BJ (cell line): ENCODE results near the gene HS3ST5. TPM values are rescaled to one million over a fixed set of nuclear protein-coding genes. Genes with fewer than 3 reads are reported as not detected.

Experiments
- CTCF ChIA-PET: fragments of 350-600 bp; formaldehyde crosslinking; extraction: SDS; loops from one replicate; lab custom pipeline; 2021; ENCODE audit warnings: antibody characterized with exemption, inconsistent platforms; lab: Yijun Ruan, JAX
- POLR2A ChIA-PET: fragments of 300-600 bp; sonication (Branson Sonifier 250); formaldehyde crosslinking; extraction: SDS; loops from one replicate; lab custom pipeline; 2021; ENCODE audit warnings: antibody characterized with exemption; lab: Charles Lee
- DNase-seq: peaks from one replicate; pipeline ENCODE4 v3.0.0-alpha.2; 2011; ENCODE audit warnings: low read depth
- H3K27me3 ChIP-seq: 2 replicates; pipeline ENCODE4 v1.6.0; 2011; ENCODE audit warnings: low read length; ENCODE audit not compliant: control insufficient read depth, insufficient read depth
- H3K36me3 ChIP-seq: 2 replicates; pipeline ENCODE4 v1.5.1; 2011; ENCODE audit warnings: low read length; ENCODE audit not compliant: control insufficient read depth, insufficient read depth
- H3K4me3 ChIP-seq: 2 replicates; pipeline ENCODE4 v1.5.1; 2011; ENCODE audit warnings: low read depth, mild to moderate bottlenecking, control low read depth, low read length
- CTCF ChIP-seq: IDR thresholded peaks from 2 replicates; pipeline ENCODE4 v1.5.1; 2011; ENCODE audit warnings: low read depth, mild to moderate bottlenecking, control low read depth, inconsistent platforms, low read length, moderate library complexity; ENCODE audit not compliant: insufficient read depth
- polyA plus RNA-seq: library from polyadenylated mRNA; depleted of rRNA; stranded (reverse); fragments of >200 nt; gene quantifications from 2 replicates; pipeline ENCODE4 v1.2.3, GENCODE V29; 2011

Gene HS3ST5
- polyA plus RNA-seq, 1 experiment = not detected

- no peak for TF ChIP-seq CTCF
- no peak overlapping the region for H3K4me3 ChIP-seq
- H3K27me3 ChIP-seq = no peaks in the 10 kb centered on the region
- no peak for DNase-seq
- ChIA-PET CTCF (interaction anchor here (0.5 kb wide), 1 partner anchor 50 kb away, joined by 3 read pairs; no protein-coding TSS in a partner anchor), POLR2A (no interaction called here)
- H3K36me3 ChIP-seq = no peaks in the 10 kb centered on the region
Observed at GRCh38 chr6:114364301-114364700, 21.5 kb upstream of the HS3ST5 start.

GRCh38 chr6:114362957-114363356, 20.1 kb upstream of the HS3ST5 start:
- ChIA-PET POLR2A (no interaction called here), CTCF (no interaction called here)
- H3K27me3 ChIP-seq = no peaks in the 10 kb centered on the region
- no peak for DNase-seq
- TF ChIP-seq CTCF = no peak
- H3K4me3 ChIP-seq = no peak overlapping the region
- H3K36me3 ChIP-seq = no peaks in the 10 kb centered on the region

- TF ChIP-seq CTCF = no peak
- ChIA-PET CTCF (interaction anchor here (0.7 kb wide), 1 partner anchor 135 kb away, joined by 3 read pairs; no protein-coding TSS in a partner anchor), POLR2A (no interaction called here)
Observed at GRCh38 chr6:114362396-114362795, 19.6 kb upstream of the HS3ST5 start.

GRCh38 chr6:114361036-114361435, 18.2 kb upstream of the HS3ST5 start:
- no peak for TF ChIP-seq CTCF
- DNase-seq = no peak
- Histone ChIP-seq H3K36me3 (no peaks in the 10 kb centered on the region), H3K4me3 (no peak overlapping the region), H3K27me3 (no peaks in the 10 kb centered on the region)
- ChIA-PET CTCF (interaction anchor here (0.6 kb wide), 1 partner anchor 8 kb away, joined by 3 read pairs; no protein-coding TSS in a partner anchor), POLR2A (no interaction called here)

More at GRCh38 chr6:114362396-114362795, 19.6 kb upstream of the HS3ST5 start:
- Histone ChIP-seq H3K36me3 (no peaks in the 10 kb centered on the region), H3K27me3 (no peaks in the 10 kb centered on the region), H3K4me3 (no peak overlapping the region)
- DNase-seq = no peak

- H3K4me3 ChIP-seq = no peak overlapping the region
- no peak for DNase-seq
- TF ChIP-seq CTCF = no peak
- no peaks in the 10 kb centered on the region for H3K27me3 ChIP-seq
- CTCF ChIA-PET = no interaction called here
- POLR2A ChIA-PET = no interaction called here
- no peaks in the 10 kb centered on the region for H3K36me3 ChIP-seq
Observed at GRCh38 chr6:114355300-114355699, 12.5 kb upstream of the HS3ST5 start.
